ENCODE results near the gene RAB30. TPM values are rescaled to one million over a fixed set of nuclear protein-coding genes. Genes with fewer than 3 reads are reported as not detected.
A peak's percentile ranks its signal among the peaks of the same experiment; 100 is the strongest.

Gene RAB30
- total RNA-seq, 1 donor, result 25.9 TPM

GRCh38 chr11:83034673-83035014 lies 37.1 kb downstream of the RAB30 start:
- no peak for DNase-seq (ENCODE audit: low read depth)
- TF ChIP-seq, protein P1, sequence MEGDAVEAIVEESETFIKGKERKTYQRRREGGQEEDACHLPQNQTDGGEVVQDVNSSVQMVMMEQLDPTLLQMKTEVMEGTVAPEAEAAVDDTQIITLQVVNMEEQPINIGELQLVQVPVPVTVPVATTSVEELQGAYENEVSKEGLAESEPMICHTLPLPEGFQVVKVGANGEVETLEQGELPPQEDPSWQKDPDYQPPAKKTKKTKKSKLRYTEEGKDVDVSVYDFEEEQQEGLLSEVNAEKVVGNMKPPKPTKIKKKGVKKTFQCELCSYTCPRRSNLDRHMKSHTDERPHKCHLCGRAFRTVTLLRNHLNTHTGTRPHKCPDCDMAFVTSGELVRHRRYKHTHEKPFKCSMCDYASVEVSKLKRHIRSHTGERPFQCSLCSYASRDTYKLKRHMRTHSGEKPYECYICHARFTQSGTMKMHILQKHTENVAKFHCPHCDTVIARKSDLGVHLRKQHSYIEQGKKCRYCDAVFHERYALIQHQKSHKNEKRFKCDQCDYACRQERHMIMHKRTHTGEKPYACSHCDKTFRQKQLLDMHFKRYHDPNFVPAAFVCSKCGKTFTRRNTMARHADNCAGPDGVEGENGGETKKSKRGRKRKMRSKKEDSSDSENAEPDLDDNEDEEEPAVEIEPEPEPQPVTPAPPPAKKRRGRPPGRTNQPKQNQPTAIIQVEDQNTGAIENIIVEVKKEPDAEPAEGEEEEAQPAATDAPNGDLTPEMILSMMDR (IDR thresholded peaks at IDR 0.05; ENCODE audit: insufficient read depth, low read length), result no peak
- H3K4me3 ChIP-seq (ENCODE audit: low read depth, low read length), result peak overlapping the region; percentile 41

DNA sequence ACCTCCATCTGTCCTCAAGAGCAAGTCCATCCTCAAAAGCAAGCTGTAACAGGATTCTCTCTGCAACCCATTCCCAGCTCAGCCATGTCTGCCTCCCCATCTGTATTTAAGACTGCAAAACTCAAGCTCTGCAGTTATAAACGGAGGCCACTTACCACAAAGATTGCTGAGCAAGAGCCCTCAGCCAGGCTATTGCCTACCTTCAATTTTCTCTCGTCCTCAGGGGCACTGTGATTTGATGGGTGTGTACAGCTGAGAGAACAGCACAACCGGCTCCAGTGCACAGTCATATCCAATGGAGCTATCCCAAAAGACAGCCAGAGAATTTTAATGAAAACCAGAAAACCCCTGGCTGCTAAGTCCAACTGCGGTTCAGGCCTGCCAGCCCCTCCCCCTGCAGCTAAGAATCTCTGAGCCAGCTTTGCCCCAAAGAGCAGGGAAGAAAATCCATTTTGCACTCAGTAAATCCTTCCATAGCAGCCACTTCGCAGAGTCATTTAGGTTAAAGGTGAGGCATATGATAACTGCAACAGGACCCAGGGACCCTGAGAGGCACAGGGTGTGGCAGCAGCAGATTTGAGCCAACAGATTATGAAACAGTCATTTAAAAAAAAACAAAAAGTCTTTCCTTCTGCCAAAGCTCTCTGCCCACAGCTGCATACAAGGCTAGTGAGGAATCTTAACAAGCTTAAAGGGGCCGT lies 37.6 kb downstream of the RAB30 start:
- TF ChIP-seq, protein P1 (IDR thresholded peaks at IDR 0.05; ENCODE audit: insufficient read depth, low read length), result no peak
- DNase-seq (ENCODE audit: low read depth), result peak; percentile 97
- peak overlapping the region; percentile 60 for H3K4me3 ChIP-seq (ENCODE audit: low read depth, low read length)

DNA sequence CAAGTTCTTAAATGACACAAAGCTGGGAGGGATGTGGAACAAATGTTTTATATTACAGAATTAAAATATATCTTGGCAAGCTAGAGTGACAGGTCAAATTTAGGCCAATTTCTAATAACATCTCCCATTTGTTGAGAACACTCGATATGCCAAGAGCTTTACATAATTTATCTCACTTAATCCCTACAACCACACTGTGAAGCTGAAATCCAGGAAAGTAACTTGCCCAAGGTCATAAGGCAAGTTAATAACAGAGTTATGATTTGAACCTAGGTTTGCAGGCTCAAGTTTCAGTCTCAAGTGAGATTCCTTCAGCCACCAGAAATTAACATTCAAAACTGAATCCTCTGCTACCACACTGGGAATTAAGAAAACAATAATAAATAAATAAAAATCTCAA lies 38.3 kb downstream of the RAB30 start:
- H3K4me3 ChIP-seq (ENCODE audit: low read depth, low read length), result peak overlapping the region; percentile 60
- peak; percentile 49 for DNase-seq (ENCODE audit: low read depth)
- TF ChIP-seq, protein P1 (IDR thresholded peaks at IDR 0.05; ENCODE audit: insufficient read depth, low read length), result no peak

GRCh38 chr11:83031127-83031526 lies 40.6 kb downstream of the RAB30 start:
- TF ChIP-seq, protein P1 (IDR thresholded peaks at IDR 0.05; ENCODE audit: insufficient read depth, low read length), result no peak
- no peak for DNase-seq (ENCODE audit: low read depth)

GRCh38 chr11:83027794-83028193 lies 43.9 kb downstream of the RAB30 start:
- TF ChIP-seq, protein P1 (IDR thresholded peaks at IDR 0.05; ENCODE audit: insufficient read depth, low read length), result no peak
- H3K4me3 ChIP-seq (ENCODE audit: low read depth, low read length), result no peak overlapping the region
- no peak for DNase-seq (ENCODE audit: low read depth)

More at GRCh38 chr11:83031127-83031526, 40.6 kb downstream of the RAB30 start:
- no peak overlapping the region for H3K4me3 ChIP-seq (ENCODE audit: low read depth, low read length)

DNA sequence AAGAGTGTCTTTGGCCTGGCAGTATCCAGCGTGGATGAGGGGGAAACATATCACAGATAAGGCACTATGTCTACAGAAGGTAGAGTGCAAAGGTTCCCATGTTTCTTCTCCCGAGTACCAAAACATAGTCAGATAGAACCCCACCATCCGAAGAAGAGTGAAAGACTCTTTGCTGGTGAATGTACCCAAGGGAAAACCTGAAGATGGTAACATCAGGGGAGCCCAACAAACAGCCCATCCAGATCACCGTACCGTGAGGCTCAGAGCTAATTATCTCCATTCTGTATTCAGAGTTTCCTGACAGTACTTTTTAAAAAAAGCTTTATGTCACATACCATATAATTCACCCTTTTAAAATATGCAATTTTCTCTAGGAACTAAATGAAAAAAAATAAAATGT lies 44.4 kb downstream of the RAB30 start:
- no peak for DNase-seq (ENCODE audit: low read depth)
- TF ChIP-seq, protein P1 (IDR thresholded peaks at IDR 0.05; ENCODE audit: insufficient read depth, low read length), result no peak

GRCh38 chr11:83026229-83026628 lies 45.5 kb downstream of the RAB30 start:
- TF ChIP-seq, protein P1 (IDR thresholded peaks at IDR 0.05; ENCODE audit: insufficient read depth, low read length), result no peak
- DNase-seq (ENCODE audit: low read depth), result no peak
- no peak overlapping the region for H3K4me3 ChIP-seq (ENCODE audit: low read depth, low read length)

More for the DNA sequence above, 44.4 kb downstream of the RAB30 start:
- H3K4me3 ChIP-seq (ENCODE audit: low read depth, low read length), result no peak overlapping the region
